HL-60 (cell line): ENCODE results near the gene AAK1.
"Not testable (repeated sequence)": the region's sequence is repeated elsewhere in the genome, so short reads cannot be mapped to it uniquely, and the experiment has no call there.

Experiments
- CTCF ChIP-seq: IDR thresholded peaks from one replicate; pipeline ENCODE4 v1.5.1; 2011; ENCODE audit warnings: low read length, control low read depth, inconsistent platforms; ENCODE audit not compliant: insufficient read depth
- POLR2AphosphoS5 ChIP-seq: IDR thresholded peaks from 2 replicates; pipeline ENCODE4 v1.6.1; 2012; ENCODE audit warnings: low read depth

- not testable (repeated sequence) for TF ChIP-seq CTCF, POLR2AphosphoS5
These were observed 29.6 kb upstream of the AAK1 start for GRCh38 chr2:69673098-69673497.
